Left lung (tissue), 10 donors: Measurements from ENCODE around the gene CTSC. TPM values are rescaled to one million over a fixed set of nuclear protein-coding genes. Genes with fewer than 3 reads are reported as not detected.

Experiments
- ATAC-seq: fragments of 200-7000 bp; cut with Tn5 transposase; one replicate; pipeline ENCODE4 v1.9.1; 2020; ENCODE audit warnings: moderate library complexity
- DNase-seq, 4 donors: peaks; one replicate each; pipeline ENCODE4 v3.0.0-alpha.2; 2013 to 2020
- H3K27ac ChIP-seq, 2 donors: fragments of 200-600 bp; sonication (generic) in 1 of 2; one replicate each; pipeline versions ENCODE4 v1.5.0 to v1.8.0; 2020 to 2021
- H3K27me3 ChIP-seq, 2 donors: fragments of 200-600 bp; sonication (generic) in 1 of 2; one replicate each; pipeline versions ENCODE4 v1.5.0 to v1.8.0; 2020 to 2021
- H3K36me3 ChIP-seq, 2 donors: fragments of 200-600 bp; sonication (generic) in 1 of 2; one replicate each; pipeline versions ENCODE4 v1.5.0 to v1.8.0; 2020 to 2021
- H3K4me1 ChIP-seq, 2 donors: fragments of 200-600 bp; one replicate each; pipeline ENCODE4 v1.8.0; 2021
- H3K4me3 ChIP-seq, 2 donors: fragments of 200-600 bp; sonication (generic) in 1 of 2; one replicate each; pipeline versions ENCODE4 v1.5.0 to v1.8.0; 2020 to 2021; ENCODE audit warnings: mild to moderate bottlenecking in 1 of 2
- H3K9me3 ChIP-seq, 2 donors: fragments of 200-600 bp; sonication (generic) in 1 of 2; one replicate each; pipeline versions ENCODE4 v1.5.0 to v1.8.0; 2020 to 2021
- CTCF ChIP-seq, 2 donors: fragments of 200-600 bp; sonication (generic) in 1 of 2; IDR thresholded peaks; one replicate each; pipeline versions ENCODE4 v1.5.0 to v1.8.0; 2021; ENCODE audit warnings: antibody characterized with exemption in 2 of 2
- intact Hi-C, 2 donors: fragments of 100-400 bp; cut with DNase I; formaldehyde crosslinking; loops; one replicate each; pipeline versions ENCODE4 v1.11.2 to v1.14.2; 2022
- polyA plus RNA-seq, 6 donors: library from polyadenylated mRNA; unstranded; fragments of 120-200 nt; gene quantifications; one replicate each; pipeline ENCODE4 v1.2.1, GENCODE V29; 2013; ENCODE audit not compliant: insufficient read length in 6 of 6
- total RNA-seq, 2 donors: library from RNA; stranded (reverse); fragmentation: NEBNext Ultra II Directional; extraction: Animal tissue kit (Norgen Biotek cat#: 25700); gene quantifications; one replicate each; pipeline ENCODE4 v1.2.1, GENCODE V29; 2021
- donor health status: DM: no; HTN: yes; CAD: no.
- donor health status: DM: no; HTN: no; CAD: no.

The CTSC gene
- total and polyA plus RNA-seq, 8 donors = 162 to 422 (median 190) TPM

- Histone ChIP-seq H3K27me3 (no peaks in the 10 kb centered on the region), H3K9me3 (no peaks in the 10 kb centered on the region), H3K27ac (no peak overlapping the region), H3K4me1 (peaks cover 0 to 25% of the 10 kb centered on the region in 2 donors), H3K36me3 (no peaks in the 10 kb centered on the region), H3K4me3 (no peak overlapping the region)
- ATAC-seq (no peak), DNase-seq (no peak)
- intact Hi-C loops = no loop called here
- no peak for TF ChIP-seq CTCF (IDR thresholded peaks at IDR 0.05)
Observed at GRCh38 chr11:88345949-88346348, 8.4 kb upstream of the CTSC start.

GRCh38 chr11:88345408-88345807, 7.9 kb upstream of the CTSC start:
- no peak for TF ChIP-seq CTCF (IDR thresholded peaks at IDR 0.05)
- Histone ChIP-seq H3K27me3 (no peaks in the 10 kb centered on the region), H3K4me3 (no peak overlapping the region), H3K9me3 (no peaks in the 10 kb centered on the region), H3K27ac (no peak overlapping the region), H3K4me1 (peaks cover 0 to 25% of the 10 kb centered on the region in 2 donors), H3K36me3 (no peaks in the 10 kb centered on the region)
- ATAC-seq = no peak
- intact Hi-C loops = no loop called here
- no peak for DNase-seq

- intact Hi-C loops = no loop called here
- ATAC-seq (no peak), DNase-seq (no peak)
- no peak overlapping the region for H3K4me3 ChIP-seq
- no peaks in the 10 kb centered on the region for H3K36me3 ChIP-seq
- H3K4me1 ChIP-seq = peaks cover 0 to 25% of the 10 kb centered on the region in 2 donors
- peak overlapping the region in 1 of 2 donors; percentile 1 for H3K27ac ChIP-seq
- no peaks in the 10 kb centered on the region for H3K9me3 ChIP-seq
- no peak for TF ChIP-seq CTCF (IDR thresholded peaks at IDR 0.05)
- H3K27me3 ChIP-seq = no peaks in the 10 kb centered on the region
Observed at GRCh38 chr11:88344869-88345268, 7.3 kb upstream of the CTSC start.

- intact Hi-C loops = no loop called here
- H3K4me3 ChIP-seq = no peak overlapping the region
- no peak for TF ChIP-seq CTCF (IDR thresholded peaks at IDR 0.05)
- no peak overlapping the region for H3K27ac ChIP-seq
- H3K36me3 ChIP-seq = no peaks in the 10 kb centered on the region
- ATAC-seq (no peak), DNase-seq (no peak)
- no peaks in the 10 kb centered on the region for H3K27me3 ChIP-seq
- H3K9me3 ChIP-seq = no peaks in the 10 kb centered on the region
- H3K4me1 ChIP-seq = peaks cover 0 to 39% of the 10 kb centered on the region in 2 donors
Observed at GRCh38 chr11:88341522-88342251, 4.2 kb upstream of the CTSC start.

- ATAC-seq (no peak), DNase-seq (no peak)
- Histone ChIP-seq H3K4me3 (no peak overlapping the region), H3K27me3 (no peaks in the 10 kb centered on the region), H3K9me3 (no peaks in the 10 kb centered on the region), H3K36me3 (no peaks in the 10 kb centered on the region), H3K4me1 (peaks cover 0 to 40% of the 10 kb centered on the region in 2 donors), H3K27ac (no peak overlapping the region)
- intact Hi-C loops = no loop called here
- no peak for TF ChIP-seq CTCF (IDR thresholded peaks at IDR 0.05)
Observed at GRCh38 chr11:88340366-88340935, 2.9 kb upstream of the CTSC start.
